Measurements from ENCODE around the gene CNTN3.
A peak's percentile ranks its signal among the peaks of the same experiment; 100 is the strongest.

Gene CNTN3

GRCh38 chr3:74614107-74614967 lies at the start of gene CNTN3:
TSS of gene CNTN3 (minus strand) at chr3:74614659. CDS start at chr3:74521112, 93,547 bp downstream.
- no peak for FAIRE-seq

GRCh38 chr3:74663178-74663577 lies 48.7 kb upstream of the CNTN3 start:
- FAIRE-seq, result no peak

- no peak for FAIRE-seq
Observed at GRCh38 chr3:74661672-74662071, 47.2 kb upstream of the CNTN3 start.

- FAIRE-seq, result no peak
Observed at GRCh38 chr3:74651885-74652284, 37.4 kb upstream of the CNTN3 start.

GRCh38 chr3:74651292-74651691 lies 36.8 kb upstream of the CNTN3 start:
- FAIRE-seq, result no peak

- no peak for FAIRE-seq
Observed at GRCh38 chr3:74648107-74648506, 33.6 kb upstream of the CNTN3 start.

- FAIRE-seq, result peak; percentile 81
Observed at GRCh38 chr3:74646094-74646493, 31.6 kb upstream of the CNTN3 start.

GRCh38 chr3:74643636-74644035 lies 29.2 kb upstream of the CNTN3 start:
- FAIRE-seq, result no peak

GRCh38 chr3:74642876-74643275 lies 28.4 kb upstream of the CNTN3 start:
- no peak for FAIRE-seq

- no peak for FAIRE-seq
Observed at GRCh38 chr3:74640211-74640610, 25.8 kb upstream of the CNTN3 start.

GRCh38 chr3:74639681-74640080 lies 25.2 kb upstream of the CNTN3 start:
- no peak for FAIRE-seq

GRCh38 chr3:74636981-74637380 lies 22.5 kb upstream of the CNTN3 start:
- FAIRE-seq, result no peak

- FAIRE-seq, result no peak
Observed at GRCh38 chr3:74633021-74633420, 18.6 kb upstream of the CNTN3 start.

- no peak for FAIRE-seq
Observed at GRCh38 chr3:74631351-74632140, 17.1 kb upstream of the CNTN3 start.

- FAIRE-seq, result no peak
Observed at GRCh38 chr3:74630602-74631001, 16.1 kb upstream of the CNTN3 start.

GRCh38 chr3:74626011-74626410 lies 11.6 kb upstream of the CNTN3 start:
- FAIRE-seq, result no peak

GRCh38 chr3:74624301-74624700 lies 9.8 kb upstream of the CNTN3 start:
- FAIRE-seq, result no peak

- no peak for FAIRE-seq
Observed at GRCh38 chr3:74623261-74623836, 8.9 kb upstream of the CNTN3 start.

GRCh38 chr3:74621581-74621980 lies 7.1 kb upstream of the CNTN3 start:
- no peak for FAIRE-seq

GRCh38 chr3:74617776-74618175 lies 3.3 kb upstream of the CNTN3 start:
- FAIRE-seq, result no peak

- no peak for FAIRE-seq
Observed at GRCh38 chr3:74613521-74614106, 845 bp downstream of the CNTN3 start.

- no peak for FAIRE-seq
Observed at GRCh38 chr3:74613060-74613459, 1.4 kb downstream of the CNTN3 start.

- no peak for FAIRE-seq
Observed at GRCh38 chr3:74611206-74611605, 3.3 kb downstream of the CNTN3 start.
